ENCODE results near the gene NKAIN4. TPM values are rescaled to one million over a fixed set of nuclear protein-coding genes. Genes with fewer than 3 reads are reported as not detected.

The NKAIN4 gene
- total RNA-seq, 1 experiment from 2014 or later = 3.0 TPM

GRCh38 chr20:63246490-63247288 is 7.6 kb downstream of the NKAIN4 start:
- H3K27me3 ChIP-seq (ENCODE audit: control insufficient read depth, insufficient read depth, low read length) = peaks cover 5% of the 10 kb centered on the region; the same call in 1 of the 2 replicates
- no peak overlapping the region for H3K4me3 ChIP-seq (ENCODE audit: insufficient read depth, low read depth, low read length)
- peak; percentile 90 for DNase-seq
- H3K36me3 ChIP-seq (replicated peaks; ENCODE audit: control insufficient read depth, insufficient read depth, low read length) = no peaks in the 10 kb centered on the region

GRCh38 chr20:63244468-63244867 is 9.8 kb downstream of the NKAIN4 start:
- Histone ChIP-seq H3K36me3 (replicated peaks; ENCODE audit: control insufficient read depth, insufficient read depth, low read length) (no peaks in the 10 kb centered on the region), H3K27me3 (ENCODE audit: control insufficient read depth, insufficient read depth, low read length) (peaks cover 5% of the 10 kb centered on the region; the same call in 1 of the 2 replicates), H3K4me3 (ENCODE audit: insufficient read depth, low read depth, low read length) (no peak overlapping the region)
- DNase-seq = no peak

- H3K27me3 ChIP-seq (ENCODE audit: control insufficient read depth, insufficient read depth, low read length) = peaks cover 5% of the 10 kb centered on the region; the same call in 1 of the 2 replicates
- H3K4me3 ChIP-seq (ENCODE audit: insufficient read depth, low read depth, low read length) = no peak overlapping the region
- H3K36me3 ChIP-seq (replicated peaks; ENCODE audit: control insufficient read depth, insufficient read depth, low read length) = no peaks in the 10 kb centered on the region
- DNase-seq = no peak
Observed at GRCh38 chr20:63243604-63244247, 10.5 kb downstream of the NKAIN4 start.

- H3K4me3 ChIP-seq (ENCODE audit: insufficient read depth, low read depth, low read length) = no peak overlapping the region
- peaks cover 5% of the 10 kb centered on the region; the same call in 1 of the 2 replicates for H3K27me3 ChIP-seq (ENCODE audit: control insufficient read depth, insufficient read depth, low read length)
- no peak for DNase-seq
Observed at GRCh38 chr20:63242736-63243135, 11.5 kb downstream of the NKAIN4 start.

GRCh38 chr20:63241272-63241671 is 13.0 kb downstream of the NKAIN4 start:
- Histone ChIP-seq H3K36me3 (replicated peaks; ENCODE audit: control insufficient read depth, insufficient read depth, low read length) (no peaks in the 10 kb centered on the region), H3K4me3 (ENCODE audit: insufficient read depth, low read depth, low read length) (no peak overlapping the region), H3K27me3 (ENCODE audit: control insufficient read depth, insufficient read depth, low read length) (no peaks in the 10 kb centered on the region)
- DNase-seq = no peak

More at GRCh38 chr20:63242736-63243135, 11.5 kb downstream of the NKAIN4 start:
- H3K36me3 ChIP-seq (replicated peaks; ENCODE audit: control insufficient read depth, insufficient read depth, low read length) = no peaks in the 10 kb centered on the region

- H3K27me3 ChIP-seq (ENCODE audit: control insufficient read depth, insufficient read depth, low read length) = no peaks in the 10 kb centered on the region
- H3K4me3 ChIP-seq (ENCODE audit: insufficient read depth, low read depth, low read length) = no peak overlapping the region
- no peaks in the 10 kb centered on the region for H3K36me3 ChIP-seq (replicated peaks; ENCODE audit: control insufficient read depth, insufficient read depth, low read length)
- no peak for DNase-seq
Observed at GRCh38 chr20:63240004-63240403, 14.3 kb downstream of the NKAIN4 start.

GRCh38 chr20:63239431-63239830 is 14.8 kb downstream of the NKAIN4 start:
- Histone ChIP-seq H3K27me3 (ENCODE audit: control insufficient read depth, insufficient read depth, low read length) (no peaks in the 10 kb centered on the region), H3K36me3 (replicated peaks; ENCODE audit: control insufficient read depth, insufficient read depth, low read length) (no peaks in the 10 kb centered on the region), H3K4me3 (ENCODE audit: insufficient read depth, low read depth, low read length) (no peak overlapping the region)
- no peak for DNase-seq

- H3K27me3 ChIP-seq (ENCODE audit: control insufficient read depth, insufficient read depth, low read length) = no peaks in the 10 kb centered on the region
- no peak overlapping the region for H3K4me3 ChIP-seq (ENCODE audit: insufficient read depth, low read depth, low read length)
- no peak for DNase-seq
- no peaks in the 10 kb centered on the region for H3K36me3 ChIP-seq (replicated peaks; ENCODE audit: control insufficient read depth, insufficient read depth, low read length)
Observed at GRCh38 chr20:63238514-63239125, 15.6 kb downstream of the NKAIN4 start.

- H3K27me3 ChIP-seq (ENCODE audit: control insufficient read depth, insufficient read depth, low read length) = no peaks in the 10 kb centered on the region
- no peaks in the 10 kb centered on the region for H3K36me3 ChIP-seq (replicated peaks; ENCODE audit: control insufficient read depth, insufficient read depth, low read length)
- H3K4me3 ChIP-seq (ENCODE audit: insufficient read depth, low read depth, low read length) = no peak overlapping the region
- no peak for DNase-seq
Observed at GRCh38 chr20:63238031-63238430, 16.2 kb downstream of the NKAIN4 start.

GRCh38 chr20:63236116-63236837 is 18.0 kb downstream of the NKAIN4 start:
- Histone ChIP-seq H3K4me3 (ENCODE audit: insufficient read depth, low read depth, low read length) (no peak overlapping the region), H3K27me3 (ENCODE audit: control insufficient read depth, insufficient read depth, low read length) (no peaks in the 10 kb centered on the region)
- DNase-seq = no peak

GRCh38 chr20:63235399-63235983 is 18.8 kb downstream of the NKAIN4 start, which contains the start of gene BIRC7:
Gene BIRC7, plus strand, starts transcription at chr20:63235905. Its CDS starts 192 bp downstream, at chr20:63236097.
- Histone ChIP-seq H3K4me3 (ENCODE audit: insufficient read depth, low read depth, low read length) (peak within 1 kb of the TSS; percentile 34), H3K36me3 (replicated peaks; ENCODE audit: control insufficient read depth, insufficient read depth, low read length) (no peaks in the 10 kb centered on the region), H3K27me3 (ENCODE audit: control insufficient read depth, insufficient read depth, low read length) (no peaks in the 10 kb centered on the region)
- DNase-seq = no peak

More at GRCh38 chr20:63236116-63236837, 18.0 kb downstream of the NKAIN4 start:
- H3K36me3 ChIP-seq (replicated peaks; ENCODE audit: control insufficient read depth, insufficient read depth, low read length) = no peaks in the 10 kb centered on the region

GRCh38 chr20:63234693-63235398 is 19.4 kb downstream of the NKAIN4 start:
- Histone ChIP-seq H3K27me3 (ENCODE audit: control insufficient read depth, insufficient read depth, low read length) (no peaks in the 10 kb centered on the region), H3K4me3 (ENCODE audit: insufficient read depth, low read depth, low read length) (peak overlapping the region; percentile 34)

GRCh38 chr20:63233924-63234323 is 20.3 kb downstream of the NKAIN4 start:
- DNase-seq = no peak
- no peaks in the 10 kb centered on the region; the same call in 1 of the 2 replicates for H3K27me3 ChIP-seq (ENCODE audit: control insufficient read depth, insufficient read depth, low read length)
- H3K4me3 ChIP-seq (ENCODE audit: insufficient read depth, low read depth, low read length) = no peak overlapping the region
- no peaks in the 10 kb centered on the region for H3K36me3 ChIP-seq (replicated peaks; ENCODE audit: control insufficient read depth, insufficient read depth, low read length)

More at GRCh38 chr20:63234693-63235398, 19.4 kb downstream of the NKAIN4 start:
- peak; percentile 92 for DNase-seq
- H3K36me3 ChIP-seq (replicated peaks; ENCODE audit: control insufficient read depth, insufficient read depth, low read length) = no peaks in the 10 kb centered on the region

Data from H7 (cell line).